Brain microvascular endothelial cell (primary cell): Measurements from ENCODE around the gene CALHM3.
"Not testable (repeated sequence)": the region's sequence is repeated elsewhere in the genome, so short reads cannot be mapped to it uniquely, and the experiment has no call there.

ENCODE experiments used
- DNase-seq: peaks from one replicate; pipeline ENCODE4 v3.0.0-alpha.2; 2020
- H3K27ac ChIP-seq: fragments of 250-450 bp; sonication (Bioruptor Pico); 2 replicates; pipeline ENCODE4 v1.5.1; 2020; ENCODE audit warnings: mild to moderate bottlenecking, moderate library complexity
- H3K27me3 ChIP-seq: fragments of 250-450 bp; sonication (Bioruptor Pico); replicated peaks from 2 replicates; pipeline ENCODE4 v1.5.1; 2020; ENCODE audit warnings: mild to moderate bottlenecking
- H3K36me3 ChIP-seq: fragments of 250-450 bp; sonication (Bioruptor Pico); replicated peaks from 2 replicates; pipeline ENCODE4 v1.5.1; 2020; ENCODE audit warnings: mild to moderate bottlenecking
- H3K4me3 ChIP-seq: 2 replicates; pipeline ENCODE4 v1.5.1; 2011; ENCODE audit warnings: low read depth, mild to moderate bottlenecking, control low read depth, low read length, moderate library complexity
- in situ Hi-C: cut with HindIII; loops from 2 replicates; pipeline ENCODE4 v1.10.0; 2017; ENCODE audit warnings: low sequenced_read_pairs, low pct_ligation_motif_present
- TF ChIP-seq, protein P1 (sequence below): IDR thresholded peaks from 2 replicates; pipeline ENCODE4 v1.5.1; 2011; ENCODE audit warnings: low read depth, mild to moderate bottlenecking, moderate library complexity, low read length, control low read depth, inconsistent platforms; ENCODE audit errors: missing control alignments

Gene CALHM3

DNA sequence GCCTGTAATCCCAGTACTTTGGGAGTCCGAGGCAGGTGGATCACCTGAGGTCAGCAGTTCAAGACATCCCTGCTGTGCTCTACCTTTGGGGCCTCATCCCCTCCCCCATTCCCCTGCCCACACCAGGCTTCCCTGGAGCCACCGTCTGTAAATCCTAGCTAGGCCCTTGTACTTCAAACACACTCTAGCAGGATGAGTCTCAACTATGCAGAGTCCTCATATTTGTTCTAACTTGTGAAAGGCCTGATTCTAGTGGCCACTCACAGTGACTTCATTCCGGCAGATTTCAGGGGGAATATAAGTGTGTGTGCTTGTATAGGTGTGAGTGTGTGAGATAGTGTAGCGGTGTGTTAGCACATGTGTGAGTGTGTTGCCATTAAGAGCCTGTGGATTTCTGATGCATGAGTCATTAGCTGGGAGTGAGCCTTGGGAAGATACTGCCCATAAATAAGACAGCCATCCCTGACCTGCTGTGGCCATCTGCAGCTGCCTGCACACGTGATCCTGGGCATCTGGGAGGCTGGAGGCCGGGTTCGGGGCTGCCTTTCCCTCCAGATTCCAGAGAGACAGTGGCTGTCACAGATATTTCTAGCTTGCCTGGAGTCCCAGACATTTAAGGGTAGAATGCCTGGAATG lies 12.8 kb upstream of the CALHM3 start:
- in situ Hi-C loops = loop anchor here (5.0 kb wide), 1 partner anchor 40 kb away; the partner anchor contains the start of gene CALHM2
- TF ChIP-seq, protein P1, sequence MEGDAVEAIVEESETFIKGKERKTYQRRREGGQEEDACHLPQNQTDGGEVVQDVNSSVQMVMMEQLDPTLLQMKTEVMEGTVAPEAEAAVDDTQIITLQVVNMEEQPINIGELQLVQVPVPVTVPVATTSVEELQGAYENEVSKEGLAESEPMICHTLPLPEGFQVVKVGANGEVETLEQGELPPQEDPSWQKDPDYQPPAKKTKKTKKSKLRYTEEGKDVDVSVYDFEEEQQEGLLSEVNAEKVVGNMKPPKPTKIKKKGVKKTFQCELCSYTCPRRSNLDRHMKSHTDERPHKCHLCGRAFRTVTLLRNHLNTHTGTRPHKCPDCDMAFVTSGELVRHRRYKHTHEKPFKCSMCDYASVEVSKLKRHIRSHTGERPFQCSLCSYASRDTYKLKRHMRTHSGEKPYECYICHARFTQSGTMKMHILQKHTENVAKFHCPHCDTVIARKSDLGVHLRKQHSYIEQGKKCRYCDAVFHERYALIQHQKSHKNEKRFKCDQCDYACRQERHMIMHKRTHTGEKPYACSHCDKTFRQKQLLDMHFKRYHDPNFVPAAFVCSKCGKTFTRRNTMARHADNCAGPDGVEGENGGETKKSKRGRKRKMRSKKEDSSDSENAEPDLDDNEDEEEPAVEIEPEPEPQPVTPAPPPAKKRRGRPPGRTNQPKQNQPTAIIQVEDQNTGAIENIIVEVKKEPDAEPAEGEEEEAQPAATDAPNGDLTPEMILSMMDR = no peak
- no peak overlapping the region for H3K27ac ChIP-seq
- no peak overlapping the region for H3K4me3 ChIP-seq
- no peaks in the 10 kb centered on the region for H3K36me3 ChIP-seq
- peaks cover 44% of the 10 kb centered on the region for H3K27me3 ChIP-seq
- peak; percentile 85 for DNase-seq

DNA sequence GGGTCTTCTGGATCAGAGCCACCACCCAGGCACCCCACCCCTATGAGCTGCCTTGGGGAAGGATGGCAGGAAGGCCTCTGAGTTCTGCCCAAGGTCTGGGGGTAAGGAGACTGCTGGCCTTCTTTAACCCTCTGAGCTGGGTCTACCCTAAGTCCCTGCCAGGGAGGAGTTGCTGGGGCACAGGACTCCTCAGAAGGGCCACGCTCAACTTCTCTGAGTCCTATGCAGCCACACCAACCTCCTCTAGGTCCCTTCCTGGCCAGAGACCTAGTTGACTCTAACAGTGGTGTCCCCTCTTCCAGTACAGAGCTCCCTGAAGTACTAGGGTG lies 11.9 kb upstream of the CALHM3 start:
- Histone ChIP-seq H3K27me3 (peaks cover 37% of the 10 kb centered on the region), H3K36me3 (no peaks in the 10 kb centered on the region), H3K27ac (no peak overlapping the region), H3K4me3 (no peak overlapping the region)
- in situ Hi-C loops = loop anchor here (5.0 kb wide), 1 partner anchor 39 kb away; the partner anchor contains the start of gene CALHM2
- TF ChIP-seq, protein P1 = no peak
- DNase-seq = no peak

DNA sequence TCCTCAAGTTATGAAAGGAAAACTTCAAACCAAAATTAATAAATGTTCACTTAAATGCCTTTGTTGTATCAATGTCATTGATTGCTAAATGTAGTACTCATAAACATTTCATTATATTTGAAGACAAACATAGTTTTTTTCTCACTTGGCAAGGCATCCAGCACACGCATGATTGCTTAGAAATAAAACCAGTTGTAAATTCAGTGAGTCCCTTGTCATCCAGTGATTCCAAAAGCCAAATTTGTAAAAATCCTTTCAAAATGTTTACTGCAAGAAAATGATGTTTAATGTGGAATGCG lies 8.3 kb upstream of the CALHM3 start:
- H3K27ac ChIP-seq = no peak overlapping the region
- DNase-seq = no peak
- H3K27me3 ChIP-seq = peaks cover 4% of the 10 kb centered on the region
- in situ Hi-C loops = no loop called here
- H3K4me3 ChIP-seq = no peak overlapping the region
- no peaks in the 10 kb centered on the region for H3K36me3 ChIP-seq
- TF ChIP-seq, protein P1 = no peak

DNA sequence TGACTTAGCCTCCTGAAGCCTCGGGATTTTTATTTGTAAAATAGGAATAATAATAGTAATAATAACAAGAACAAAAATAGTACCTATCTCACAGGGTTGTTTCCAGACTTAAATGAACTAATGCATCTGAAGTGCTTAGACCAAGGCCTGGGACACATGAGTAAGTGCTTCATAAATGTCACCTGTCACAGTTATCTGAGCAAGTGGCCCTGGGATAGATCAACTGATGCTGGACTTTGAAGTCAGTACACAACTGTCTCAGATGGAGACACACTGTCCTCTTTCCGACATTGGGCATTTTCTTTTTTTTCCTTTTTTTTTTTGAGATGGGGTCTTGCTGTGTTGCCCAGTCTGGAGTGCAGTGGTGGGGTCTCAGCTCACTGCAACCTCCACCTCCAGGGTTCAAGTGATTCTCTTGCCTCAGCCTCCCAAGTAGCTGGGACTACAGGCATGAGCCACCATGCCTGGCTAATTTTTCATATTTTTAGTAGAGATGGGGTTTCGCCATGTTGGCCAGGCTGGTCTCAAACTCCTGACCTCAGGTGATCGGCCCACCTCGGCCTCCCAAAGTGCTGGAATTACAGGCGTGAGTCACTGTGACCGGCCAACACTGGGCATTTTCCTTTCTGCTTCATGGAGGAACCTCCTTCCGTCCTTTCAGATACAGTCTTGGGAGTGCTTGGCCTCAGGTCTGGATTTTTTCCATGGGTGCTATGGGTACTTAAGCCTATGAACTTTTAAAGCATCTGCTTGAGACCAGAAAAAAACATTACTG lies 7.8 kb upstream of the CALHM3 start:
- DNase-seq, in situ Hi-C loops, H3K27ac ChIP-seq, H3K27me3 ChIP-seq, H3K4me3 ChIP-seq, H3K36me3 ChIP-seq: not testable (repeated sequence)

DNA sequence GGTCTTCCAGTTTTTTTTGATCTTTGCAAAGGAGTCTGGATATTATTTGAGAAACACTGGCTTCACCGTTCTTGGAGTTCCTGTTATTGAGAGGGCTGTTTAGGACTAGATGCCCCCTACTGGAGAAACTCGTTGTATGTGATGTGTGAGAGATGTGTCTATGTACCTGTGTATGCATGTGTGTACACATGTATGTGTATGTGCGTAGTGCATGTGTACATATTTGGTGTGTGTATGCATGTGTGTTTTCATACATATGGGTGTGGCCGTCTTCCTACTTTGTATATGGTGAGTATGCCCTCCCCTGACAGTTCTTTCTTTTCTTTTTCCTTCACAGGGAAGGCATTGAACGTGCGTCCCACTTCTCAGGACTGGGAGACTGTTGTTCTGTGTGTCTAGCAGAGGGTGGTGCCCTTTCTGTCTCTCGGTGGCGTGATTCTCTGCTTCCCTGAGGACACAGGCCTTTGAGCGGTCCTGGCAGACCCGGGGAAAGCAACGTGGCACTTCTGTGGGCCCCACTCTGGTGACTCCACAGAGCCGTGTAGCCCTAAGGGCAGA lies 3.0 kb upstream of the CALHM3 start:
- H3K27me3 ChIP-seq = no peaks in the 10 kb centered on the region
- H3K27ac ChIP-seq = no peak overlapping the region
- no peak overlapping the region for H3K4me3 ChIP-seq
- TF ChIP-seq, protein P1 = peak; percentile 71
- peak; percentile 57 for DNase-seq
- no peaks in the 10 kb centered on the region for H3K36me3 ChIP-seq
- in situ Hi-C loops = no loop called here

DNA sequence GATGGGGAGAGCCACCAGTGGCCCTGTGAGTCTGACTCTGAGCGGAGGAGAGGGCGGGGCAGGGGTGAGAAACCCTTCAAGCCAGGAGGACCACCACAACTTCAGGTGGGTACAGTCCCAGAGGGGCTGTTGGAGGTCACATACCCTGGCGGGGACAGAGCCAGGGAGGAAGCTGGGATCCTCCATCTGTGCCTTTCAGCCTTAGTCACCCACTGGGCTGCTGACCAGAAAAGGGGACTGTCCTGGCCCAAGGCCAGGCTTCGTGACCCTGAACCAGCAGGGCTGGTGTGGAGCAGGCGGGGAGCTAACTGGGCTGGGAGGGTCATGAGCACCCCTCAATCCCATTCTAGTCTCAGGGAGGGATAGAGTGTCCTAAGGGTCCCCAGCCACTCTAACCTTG lies 1.5 kb upstream of the CALHM3 start:
- in situ Hi-C loops = no loop called here
- DNase-seq = no peak
- Histone ChIP-seq H3K4me3 (no peak overlapping the region), H3K27ac (no peak overlapping the region), H3K36me3 (no peaks in the 10 kb centered on the region), H3K27me3 (no peaks in the 10 kb centered on the region)
- TF ChIP-seq, protein P1 = no peak
